MG63 (cell line): Measurements from ENCODE around the gene SEMA3F. TPM values are rescaled to one million over a fixed set of nuclear protein-coding genes. Genes with fewer than 3 reads are reported as not detected.
A peak's percentile ranks its signal among the peaks of the same experiment; 100 is the strongest.

Experiments
- DNase-seq: peaks from one replicate; pipeline ENCODE4 v3.0.0-alpha.2; 2020
- H3K27me3 ChIP-seq: fragments of 250-450 bp; sonication (Bioruptor Pico); 2 replicates; pipeline ENCODE4 v1.5.1; 2020; ENCODE audit warnings: mild to moderate bottlenecking, moderate library complexity
- H3K36me3 ChIP-seq: fragments of 250-450 bp; sonication (Bioruptor Pico); 2 replicates; pipeline ENCODE4 v1.5.1; 2020; ENCODE audit warnings: mild to moderate bottlenecking, moderate library complexity
- H3K4me3 ChIP-seq: fragments of 250-450 bp; sonication (Bioruptor Pico); 2 replicates; pipeline ENCODE4 v1.5.1; 2020; ENCODE audit warnings: mild to moderate bottlenecking, moderate library complexity
- H3K9me3 ChIP-seq: fragments of 250-450 bp; sonication (Bioruptor Pico); 2 replicates; pipeline ENCODE4 v1.5.1; 2020; ENCODE audit warnings: mild to moderate bottlenecking, moderate library complexity
- total RNA-seq: library from RNA; depleted of rRNA; stranded (reverse); fragments of >200 nt; shearing (Covaris generic); gene quantifications from 2 replicates; pipeline ENCODE4 v1.2.3, GENCODE V29; 2014; ENCODE audit warnings: low replicate concordance

Gene SEMA3F
- total RNA-seq, 1 experiment from 2014 or later: 22.9 TPM

DNA sequence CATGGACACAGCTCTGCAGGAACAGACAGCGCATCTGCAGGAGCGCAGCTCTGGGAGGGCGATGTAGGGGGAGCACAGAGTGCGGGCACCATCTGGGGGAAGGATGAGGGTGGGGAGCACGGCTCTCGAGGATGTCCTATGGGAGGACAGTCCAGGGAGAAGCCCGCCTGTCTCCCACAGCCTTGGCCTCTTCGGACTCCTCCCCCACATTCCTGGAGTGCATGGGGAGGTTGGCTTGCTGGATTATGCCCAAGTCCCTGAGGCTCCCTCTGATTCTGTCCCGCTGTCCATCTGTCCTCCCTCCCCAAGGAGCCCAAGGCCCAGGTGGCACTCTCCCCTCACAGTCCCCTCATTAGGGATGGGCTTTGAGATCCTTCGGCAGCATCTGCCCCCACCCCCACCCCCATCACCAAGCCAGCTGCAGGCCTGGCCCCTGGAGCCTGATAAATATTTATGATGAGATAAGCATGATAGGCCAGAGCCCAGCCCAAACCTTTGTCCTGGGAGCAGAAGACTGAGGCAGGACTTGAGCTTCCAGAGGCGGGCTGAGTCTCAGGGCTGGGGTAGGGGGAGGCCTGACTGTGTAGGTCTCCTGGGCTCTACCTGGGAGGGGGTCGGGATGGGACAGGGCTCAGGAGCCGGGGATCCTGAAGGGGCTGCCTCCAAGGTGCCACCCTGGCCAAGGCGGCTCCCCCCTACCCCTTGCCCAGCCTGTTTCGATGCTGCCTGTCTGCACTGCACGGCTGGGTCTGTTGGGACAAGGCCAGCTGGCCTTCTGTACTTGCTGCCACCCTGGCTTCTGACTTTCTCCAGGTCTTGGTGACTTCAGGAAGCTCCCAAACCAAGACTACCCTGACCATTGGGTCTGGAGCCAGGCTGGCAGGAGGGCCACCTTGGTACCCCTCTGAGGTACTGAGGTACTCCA lies 28.6 kb upstream of the SEMA3F start:
- H3K4me3 ChIP-seq: no peak overlapping the region
- H3K27me3 ChIP-seq: no peaks in the 10 kb centered on the region
- H3K9me3 ChIP-seq: no peaks in the 10 kb centered on the region
- no peaks in the 10 kb centered on the region for H3K36me3 ChIP-seq
- DNase-seq: no peak

DNA sequence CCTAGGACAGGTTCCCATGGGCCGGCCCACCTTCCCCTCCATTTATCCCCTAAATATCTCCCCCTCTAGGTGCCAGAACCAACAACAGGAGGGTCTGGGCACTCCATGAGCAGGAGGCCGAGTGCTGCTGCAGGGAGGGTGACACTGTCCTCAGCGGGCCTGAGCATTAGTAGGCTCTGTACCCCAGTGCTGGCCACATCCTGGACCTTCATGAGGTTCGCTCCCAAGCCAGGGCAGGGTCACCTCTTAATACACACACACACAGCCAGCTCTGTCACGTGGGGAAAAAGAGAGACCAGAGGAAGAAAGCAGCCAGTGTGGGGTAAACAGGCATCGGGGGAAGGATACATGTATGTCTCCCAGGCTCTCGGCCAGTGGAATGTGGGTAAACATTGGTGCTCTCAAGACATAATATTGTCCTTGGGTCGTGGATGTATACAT lies 27.9 kb upstream of the SEMA3F start:
- Histone ChIP-seq H3K27me3 (no peaks in the 10 kb centered on the region), H3K4me3 (no peak overlapping the region), H3K9me3 (no peaks in the 10 kb centered on the region), H3K36me3 (no peaks in the 10 kb centered on the region)
- DNase-seq: no peak

DNA sequence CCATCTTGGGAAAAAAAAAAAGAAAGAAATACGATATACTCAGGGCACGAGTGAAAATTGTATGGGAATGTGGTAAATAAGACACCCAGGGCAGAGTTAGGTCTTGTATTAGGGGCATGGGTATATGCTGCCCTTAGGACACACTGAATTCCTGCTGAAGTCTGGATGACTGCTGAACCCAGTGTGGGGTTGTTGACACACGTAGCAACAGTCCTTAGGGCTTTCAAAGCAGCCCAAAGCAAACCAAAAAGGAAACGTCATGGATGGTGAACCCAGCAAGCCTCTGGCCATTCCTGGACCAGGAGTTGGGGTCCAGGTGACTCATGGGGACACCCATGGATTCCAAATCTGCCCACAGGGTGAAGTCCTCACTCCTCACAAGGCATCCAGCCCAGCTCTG lies 27.1 kb upstream of the SEMA3F start:
- H3K4me3 ChIP-seq: no peak overlapping the region
- H3K36me3 ChIP-seq: no peaks in the 10 kb centered on the region
- DNase-seq: no peak
- no peaks in the 10 kb centered on the region for H3K9me3 ChIP-seq
- no peaks in the 10 kb centered on the region for H3K27me3 ChIP-seq

DNA sequence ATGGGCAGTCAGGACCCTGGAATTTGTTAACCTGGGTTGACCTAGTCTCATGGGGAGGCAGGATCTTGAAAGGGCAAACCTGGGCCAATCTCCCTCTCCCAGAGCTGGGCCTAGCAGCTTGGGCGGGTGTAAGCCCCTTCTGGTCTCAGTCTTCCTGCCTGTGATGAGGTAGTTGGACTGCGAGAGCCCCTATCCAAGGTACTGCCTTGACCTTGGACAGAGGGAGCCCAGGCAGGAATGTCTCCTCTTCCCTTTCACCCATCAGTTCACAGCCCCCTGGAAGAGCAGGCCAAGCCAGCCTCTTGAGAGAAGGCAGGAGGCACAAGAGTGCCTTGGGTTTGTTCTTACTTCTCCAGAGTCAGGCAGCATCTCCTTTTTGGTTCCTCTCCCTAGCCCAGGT lies 24.7 kb upstream of the SEMA3F start:
- no peaks in the 10 kb centered on the region for H3K27me3 ChIP-seq
- H3K9me3 ChIP-seq: no peaks in the 10 kb centered on the region
- H3K36me3 ChIP-seq: no peaks in the 10 kb centered on the region
- H3K4me3 ChIP-seq: no peak overlapping the region
- DNase-seq: no peak

DNA sequence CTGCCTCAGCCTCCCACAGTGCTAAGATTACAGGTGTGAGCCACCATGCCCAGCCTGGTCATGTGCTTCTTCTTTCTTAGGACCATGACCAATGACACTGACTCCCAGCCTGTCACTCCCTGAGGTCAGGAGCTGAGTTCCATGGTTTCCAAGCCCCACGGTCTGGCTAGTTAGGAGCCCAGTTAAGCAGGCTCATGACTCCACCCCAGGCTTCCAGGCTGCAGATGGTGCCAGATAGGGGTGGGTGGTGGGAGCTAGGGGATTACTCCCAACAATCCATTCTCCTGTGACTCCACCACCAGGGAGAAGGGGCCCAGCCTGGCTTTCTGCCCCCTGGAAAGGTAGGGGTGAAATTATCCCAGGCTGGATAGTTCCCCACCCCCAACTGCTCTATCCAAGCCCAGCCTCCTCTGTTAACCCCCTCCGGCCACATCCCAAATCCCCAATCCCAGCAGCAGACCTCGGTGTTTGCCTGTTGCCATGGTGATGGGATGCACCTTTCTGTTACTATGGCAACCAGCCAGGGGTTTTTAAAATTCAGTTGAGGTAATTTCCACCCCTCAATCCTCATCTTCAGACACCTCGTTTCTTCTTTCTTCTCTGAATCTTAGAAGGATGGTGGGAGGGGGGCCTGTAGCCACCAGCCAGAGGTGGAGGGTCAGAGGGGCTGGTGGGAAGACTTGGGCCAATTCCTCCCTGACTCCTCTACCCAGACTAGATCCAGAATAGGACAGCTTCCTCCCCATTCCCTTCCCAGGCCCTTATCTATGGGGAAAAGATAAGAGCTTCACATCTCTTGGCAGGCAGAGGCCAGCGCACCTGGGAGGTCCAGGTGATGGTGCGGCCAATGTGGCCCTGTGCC lies 22.5 kb upstream of the SEMA3F start:
- no peak for DNase-seq
- no peaks in the 10 kb centered on the region for H3K9me3 ChIP-seq
- no peaks in the 10 kb centered on the region for H3K27me3 ChIP-seq
- no peak overlapping the region for H3K4me3 ChIP-seq
- no peaks in the 10 kb centered on the region for H3K36me3 ChIP-seq

DNA sequence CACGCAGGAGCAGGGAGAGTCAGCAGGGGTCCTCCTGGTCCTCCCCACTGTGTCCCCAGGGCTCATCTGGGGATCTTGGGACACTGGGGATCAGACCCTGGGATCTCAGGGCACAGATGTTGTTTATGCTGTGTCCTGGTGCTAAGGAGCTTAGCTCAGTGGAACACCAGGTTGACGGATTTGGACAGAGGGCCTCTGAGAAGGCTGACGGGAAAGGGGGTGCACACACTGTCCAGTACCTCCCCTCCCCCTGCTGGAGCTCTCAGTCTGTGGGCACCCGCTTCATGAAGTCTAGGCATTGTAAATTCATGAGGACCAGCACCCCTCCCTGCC lies 21.9 kb upstream of the SEMA3F start:
- Histone ChIP-seq H3K36me3 (no peaks in the 10 kb centered on the region), H3K27me3 (no peaks in the 10 kb centered on the region), H3K4me3 (no peak overlapping the region), H3K9me3 (no peaks in the 10 kb centered on the region)
- no peak for DNase-seq

DNA sequence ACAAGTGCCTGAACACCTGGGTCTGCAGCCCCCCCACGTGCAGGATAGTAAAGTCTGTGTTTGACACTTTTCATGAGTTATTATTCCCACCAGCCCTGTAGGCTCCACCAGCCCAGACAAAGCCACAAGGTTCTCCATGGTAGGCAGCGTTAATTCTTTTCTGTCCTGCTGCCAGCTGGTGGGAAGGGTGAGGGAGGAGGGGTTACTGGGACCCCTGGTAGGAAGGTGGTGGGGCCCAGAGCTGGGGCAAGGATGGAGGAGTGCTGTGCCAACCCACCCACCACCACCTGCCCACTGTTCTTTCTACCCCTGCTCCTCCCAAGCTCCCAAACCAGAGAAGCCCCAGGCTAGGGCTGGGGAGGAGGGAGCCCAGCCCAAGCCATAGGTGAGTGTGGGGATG lies 20.8 kb upstream of the SEMA3F start:
- no peak for DNase-seq
- H3K4me3 ChIP-seq: no peak overlapping the region
- H3K36me3 ChIP-seq: no peaks in the 10 kb centered on the region
- H3K9me3 ChIP-seq: no peaks in the 10 kb centered on the region
- no peaks in the 10 kb centered on the region for H3K27me3 ChIP-seq

DNA sequence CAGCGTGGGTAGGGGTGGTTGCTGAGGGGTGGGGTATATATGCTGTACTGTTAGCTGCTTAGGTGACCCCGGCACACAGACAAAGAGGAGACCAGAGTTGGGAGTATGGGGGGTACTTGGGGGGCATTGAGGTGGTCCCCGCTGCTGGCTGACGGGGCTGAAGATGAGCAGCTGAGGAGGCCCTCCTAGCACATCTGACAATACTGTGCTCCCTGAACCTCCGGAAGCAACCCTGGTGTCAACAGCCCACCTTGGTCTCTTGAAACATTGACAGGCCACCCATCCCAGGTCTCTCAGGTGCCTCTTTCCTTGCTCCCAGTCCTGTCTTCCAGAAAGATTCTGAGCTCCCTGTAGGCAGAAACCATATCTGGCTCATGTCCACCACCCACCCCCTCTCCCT lies 19.2 kb upstream of the SEMA3F start:
- Histone ChIP-seq H3K4me3 (no peak overlapping the region), H3K27me3 (no peaks in the 10 kb centered on the region), H3K36me3 (no peaks in the 10 kb centered on the region), H3K9me3 (no peaks in the 10 kb centered on the region)
- DNase-seq: no peak

DNA sequence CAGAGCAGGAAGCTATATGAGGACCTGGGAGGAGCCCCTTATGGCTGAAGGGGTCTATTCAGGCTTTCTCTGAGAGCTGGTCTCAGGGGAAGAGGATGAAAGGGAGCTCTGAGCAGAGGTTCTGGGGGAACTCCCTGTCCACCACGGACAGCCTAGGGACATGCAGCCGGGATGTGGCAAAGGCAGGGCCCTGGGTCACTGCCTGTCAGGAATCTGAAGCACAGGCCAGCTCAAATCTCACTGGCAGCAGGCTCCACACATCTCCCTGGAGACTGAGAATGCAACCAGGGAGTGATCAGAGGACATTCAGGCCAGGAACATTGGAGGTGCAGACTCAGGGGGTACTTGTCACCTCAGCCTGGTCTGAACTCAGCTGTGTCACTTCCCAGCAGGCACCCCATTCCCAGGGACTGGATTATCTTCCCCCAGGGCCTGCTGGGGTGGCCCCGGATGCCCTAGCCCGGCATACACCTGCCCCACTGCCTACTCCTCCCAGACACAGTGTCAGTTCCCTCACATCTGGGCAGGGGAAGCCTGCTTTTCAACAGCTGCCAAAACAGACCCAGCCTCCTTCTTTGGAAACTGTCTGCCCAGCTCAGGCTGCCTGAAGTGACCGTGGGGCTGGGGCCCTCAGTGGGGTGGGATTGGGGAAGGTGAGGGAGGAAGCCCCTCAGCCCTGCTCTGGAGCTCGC lies 18.3 kb upstream of the SEMA3F start:
- no peak overlapping the region for H3K4me3 ChIP-seq
- H3K36me3 ChIP-seq: no peaks in the 10 kb centered on the region
- DNase-seq: no peak
- H3K27me3 ChIP-seq: no peaks in the 10 kb centered on the region
- no peaks in the 10 kb centered on the region for H3K9me3 ChIP-seq

DNA sequence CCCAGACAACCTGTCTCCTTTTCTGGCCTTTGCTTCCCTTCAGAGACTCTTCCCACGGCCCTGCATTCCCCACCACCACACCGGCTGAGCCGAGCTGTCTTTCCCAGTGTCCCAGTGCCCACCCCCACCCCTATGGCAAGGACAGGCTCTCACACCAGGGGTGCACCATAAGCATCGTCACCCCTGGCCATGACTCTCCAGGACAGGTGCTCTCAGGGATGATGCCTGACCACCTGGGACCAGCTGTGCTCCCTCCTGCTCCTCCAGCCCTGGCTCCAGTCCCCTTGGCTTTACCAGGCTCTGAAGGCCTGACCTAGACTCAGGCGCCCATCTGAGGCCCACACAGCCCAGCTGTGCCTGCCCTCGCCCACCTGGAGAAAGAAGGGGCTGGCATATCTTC lies 17.6 kb upstream of the SEMA3F start:
- no peak for DNase-seq
- H3K36me3 ChIP-seq: no peaks in the 10 kb centered on the region

DNA sequence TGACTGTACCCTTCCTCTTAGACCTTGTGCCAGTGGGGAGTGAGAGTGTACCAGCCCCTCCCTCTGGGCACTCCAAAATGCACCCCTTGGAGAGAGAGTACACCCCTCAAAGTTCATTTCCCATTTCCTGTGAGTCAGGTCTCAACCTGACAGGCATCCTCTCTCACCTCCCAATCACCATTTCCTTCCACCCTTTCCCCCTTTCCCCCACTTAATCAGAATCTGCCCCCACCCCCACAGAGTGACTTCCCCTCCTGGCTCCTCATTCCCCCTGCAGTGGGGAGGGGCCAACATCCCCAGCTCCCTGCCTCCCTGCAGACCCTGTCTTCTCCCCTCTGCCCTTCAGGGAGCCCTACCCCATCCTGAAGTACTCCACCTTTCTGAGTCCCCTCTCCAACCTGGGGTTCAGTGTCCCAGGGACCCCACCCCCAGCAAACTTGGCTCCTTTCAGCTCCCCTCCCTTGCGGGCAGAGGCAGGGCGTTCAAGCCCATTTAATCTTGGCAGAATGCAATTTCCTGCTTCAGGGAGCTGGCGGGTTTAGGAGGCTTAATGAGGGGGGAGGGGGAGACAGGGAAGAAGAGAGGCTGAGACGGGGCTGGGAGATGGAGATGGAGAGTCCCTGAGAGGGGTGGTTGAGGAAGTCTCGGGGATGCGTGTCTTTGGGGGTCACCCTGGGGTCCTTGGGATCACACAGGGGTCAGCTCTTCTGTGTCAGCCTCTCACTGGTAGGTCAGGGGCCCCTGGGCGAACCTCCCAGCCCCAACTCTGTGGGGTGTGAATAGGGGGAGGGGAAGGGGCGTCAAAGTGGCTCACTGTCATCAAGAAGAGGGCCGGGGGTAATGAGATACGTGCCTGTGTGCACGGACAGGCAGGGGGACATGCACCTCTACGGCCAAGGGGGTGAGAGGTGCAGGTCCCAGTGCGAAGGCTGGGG lies 16.6 kb upstream of the SEMA3F start:
- H3K9me3 ChIP-seq: no peaks in the 10 kb centered on the region
- no peak overlapping the region for H3K4me3 ChIP-seq
- no peaks in the 10 kb centered on the region for H3K36me3 ChIP-seq
- H3K27me3 ChIP-seq: no peaks in the 10 kb centered on the region
- peak; percentile 47 for DNase-seq

More for the DNA sequence above, 17.6 kb upstream of the SEMA3F start:
- no peak overlapping the region for H3K4me3 ChIP-seq
- H3K9me3 ChIP-seq: no peaks in the 10 kb centered on the region
- no peaks in the 10 kb centered on the region for H3K27me3 ChIP-seq

DNA sequence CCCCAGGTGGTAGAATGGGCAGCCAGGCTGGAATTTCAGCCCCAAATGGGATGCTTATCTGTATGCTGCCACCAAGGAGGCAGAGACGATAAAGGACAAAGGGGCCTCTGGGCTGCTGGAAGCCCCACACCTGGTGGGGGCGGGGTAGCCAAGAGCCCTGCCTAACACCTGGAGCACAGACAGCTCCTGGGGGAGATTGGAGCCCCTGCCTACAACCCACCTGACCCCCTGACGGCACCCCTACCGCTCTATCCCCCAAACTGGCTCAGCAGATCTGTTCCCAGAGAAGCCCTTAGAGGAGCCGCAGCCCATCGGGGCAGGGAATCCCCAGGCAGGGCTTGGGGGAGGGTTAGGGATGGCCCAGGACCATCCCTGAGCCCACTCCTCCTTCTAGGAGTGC lies 15.8 kb upstream of the SEMA3F start:
- Histone ChIP-seq H3K36me3 (no peaks in the 10 kb centered on the region), H3K9me3 (no peaks in the 10 kb centered on the region), H3K27me3 (no peaks in the 10 kb centered on the region), H3K4me3 (no peak overlapping the region)
- DNase-seq: no peak

DNA sequence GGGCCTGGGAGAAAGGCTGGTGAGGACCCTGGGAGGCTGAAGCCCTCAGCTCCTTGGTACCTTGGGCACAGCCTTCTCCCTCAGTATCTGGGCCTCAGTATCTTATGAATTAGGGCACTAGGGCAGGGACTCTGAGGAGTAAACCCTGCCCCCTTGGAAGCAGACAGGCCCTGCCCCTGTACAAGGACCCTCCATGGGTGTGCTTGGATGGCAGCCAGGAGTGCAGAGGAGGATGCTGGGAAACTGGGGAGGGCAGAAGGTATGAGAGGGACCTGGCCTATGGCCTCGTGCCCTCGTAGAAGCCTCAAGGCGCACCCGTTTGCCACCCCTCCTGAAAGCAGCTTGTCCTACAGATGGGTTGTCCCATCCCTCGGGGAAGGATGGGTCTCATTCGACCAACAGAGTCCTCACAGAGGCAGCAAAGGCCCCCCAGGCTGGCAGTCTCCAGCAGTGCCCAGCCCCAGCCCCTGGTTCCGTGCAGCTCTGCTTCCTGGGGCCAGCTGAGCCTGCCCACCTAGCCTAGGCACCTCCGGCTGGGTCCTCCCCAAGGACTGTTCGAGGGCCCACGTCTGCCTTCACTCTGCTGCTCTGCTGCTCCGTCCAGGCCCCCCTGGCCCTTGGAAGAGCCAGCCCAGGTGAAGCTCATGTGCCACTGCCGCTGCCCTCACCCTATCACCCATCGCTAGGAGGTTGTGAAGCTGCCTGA lies 15.3 kb upstream of the SEMA3F start:
- no peaks in the 10 kb centered on the region for H3K9me3 ChIP-seq
- H3K27me3 ChIP-seq: no peaks in the 10 kb centered on the region
- DNase-seq: no peak

DNA sequence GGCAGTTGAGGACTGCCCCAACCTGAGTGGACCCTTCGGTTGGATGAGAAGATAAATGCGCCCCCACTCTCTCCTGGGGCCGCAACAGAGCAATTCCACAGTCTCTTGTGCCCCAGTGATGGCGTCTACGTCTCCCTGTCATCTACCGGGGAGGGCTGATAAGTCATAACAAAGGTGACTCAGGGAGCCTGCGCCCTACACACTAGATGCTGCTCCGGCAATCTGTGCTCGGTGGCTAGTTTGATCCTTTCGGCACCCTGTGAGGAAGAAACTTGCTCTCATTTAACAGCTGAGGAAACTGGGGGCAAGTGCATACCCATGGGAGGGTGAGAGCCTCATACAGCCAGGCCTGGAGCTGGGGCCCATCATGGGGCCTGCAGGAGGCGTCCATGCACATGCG lies 14.1 kb upstream of the SEMA3F start:
- H3K27me3 ChIP-seq: no peaks in the 10 kb centered on the region
- no peak overlapping the region for H3K4me3 ChIP-seq
- DNase-seq: no peak
- H3K9me3 ChIP-seq: no peaks in the 10 kb centered on the region
- H3K36me3 ChIP-seq: no peaks in the 10 kb centered on the region

More for the DNA sequence above, 15.3 kb upstream of the SEMA3F start:
- no peaks in the 10 kb centered on the region for H3K36me3 ChIP-seq
- H3K4me3 ChIP-seq: no peak overlapping the region

DNA sequence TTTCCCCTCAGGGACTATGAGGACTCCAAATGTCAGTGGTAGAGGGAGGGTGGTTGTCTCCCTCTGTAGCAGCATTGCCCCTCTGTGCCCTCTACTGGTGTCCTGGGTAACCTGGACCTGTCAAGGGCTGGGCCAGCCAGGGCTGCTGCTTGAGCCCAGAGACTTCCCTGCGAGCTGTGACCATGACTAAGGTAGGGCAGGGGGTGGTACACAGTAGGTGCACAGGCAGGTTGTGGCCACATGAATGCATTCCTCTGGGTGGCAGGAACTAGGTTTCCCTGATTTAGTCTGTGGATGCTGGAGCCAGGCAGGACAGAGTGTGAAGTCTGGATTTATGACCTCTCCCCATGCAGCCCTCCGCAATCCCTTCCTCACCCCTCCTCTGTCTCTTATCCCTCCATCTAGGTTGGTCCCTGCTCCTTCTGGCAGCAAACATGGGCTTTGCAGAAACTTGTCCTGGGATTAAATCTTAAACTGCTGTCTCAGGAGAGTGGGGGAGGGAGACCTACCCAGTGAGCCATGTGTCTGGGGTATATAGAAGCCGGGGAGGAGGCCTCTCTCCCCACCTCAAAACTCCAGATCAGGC lies 8.7 kb upstream of the SEMA3F start:
- Histone ChIP-seq H3K9me3 (no peaks in the 10 kb centered on the region), H3K27me3 (no peaks in the 10 kb centered on the region), H3K4me3 (no peak overlapping the region), H3K36me3 (no peaks in the 10 kb centered on the region)
- DNase-seq: no peak
